HG03521 (cell line): ENCODE data around the gene ACVR2B.

ENCODE experiments used
- ATAC-seq: cut with Tn5 transposase; IDR thresholded peaks from one replicate; pipeline ENCODE4 v1.9.1; 2021; ENCODE audit warnings: mild to moderate bottlenecking, moderate library complexity; ENCODE audit not compliant: unreplicated experiment

ACVR2B gene

GRCh38 chr3:38457111-38458003, 3.7 kb downstream of the ACVR2B start:
- ATAC-seq: no peak

- no peak for ATAC-seq
These were observed 5.3 kb downstream of the ACVR2B start for GRCh38 chr3:38458796-38459498.

- no peak for ATAC-seq
These were observed 5.9 kb downstream of the ACVR2B start for GRCh38 chr3:38459499-38460048.

- ATAC-seq: no peak
These were observed 6.9 kb downstream of the ACVR2B start for GRCh38 chr3:38460377-38461270.

GRCh38 chr3:38465588-38466154, 12.0 kb downstream of the ACVR2B start:
- ATAC-seq: no peak

GRCh38 chr3:38468765-38469164, 15.1 kb downstream of the ACVR2B start:
- ATAC-seq: no peak

GRCh38 chr3:38469852-38470251, 16.2 kb downstream of the ACVR2B start:
- ATAC-seq: no peak

- ATAC-seq: no peak
These were observed 17.7 kb downstream of the ACVR2B start for GRCh38 chr3:38471260-38471857.

GRCh38 chr3:38472342-38472741, 18.7 kb downstream of the ACVR2B start:
- no peak for ATAC-seq

- no peak for ATAC-seq
These were observed 19.5 kb downstream of the ACVR2B start for GRCh38 chr3:38473229-38473628.

- no peak for ATAC-seq
These were observed 21.4 kb downstream of the ACVR2B start for GRCh38 chr3:38474928-38475605.

- ATAC-seq: no peak
These were observed 22.0 kb downstream of the ACVR2B start for GRCh38 chr3:38475716-38476115.

- ATAC-seq: no peak
These were observed 22.6 kb downstream of the ACVR2B start for GRCh38 chr3:38476157-38476756.

GRCh38 chr3:38477057-38477820, 23.5 kb downstream of the ACVR2B start:
- ATAC-seq: no peak

- ATAC-seq: no peak
These were observed 24.3 kb downstream of the ACVR2B start for GRCh38 chr3:38477839-38478450.

GRCh38 chr3:38478901-38479300, 25.2 kb downstream of the ACVR2B start:
- no peak for ATAC-seq

- ATAC-seq: no peak
These were observed 25.9 kb downstream of the ACVR2B start for GRCh38 chr3:38479431-38480092.

- ATAC-seq: no peak
These were observed 26.4 kb downstream of the ACVR2B start for GRCh38 chr3:38480093-38480445.
